Mesodermal cell (in vitro differentiated cells): ENCODE data around the gene TIMP4.
A peak's percentile ranks its signal among the peaks of the same experiment; 100 is the strongest.

Experiments
- H3K27ac ChIP-seq: 2 replicates; pipeline ENCODE4 v1.7.0; 2013; ENCODE audit warnings: mild to moderate bottlenecking, low read depth, low read length, moderate library complexity; ENCODE audit not compliant: severe bottlenecking
- H3K36me3 ChIP-seq: 2 replicates; pipeline ENCODE4 v1.7.1; 2013; ENCODE audit warnings: mild to moderate bottlenecking, low read length, moderate library complexity; ENCODE audit not compliant: control insufficient read depth, insufficient read depth
- H3K4me1 ChIP-seq: one replicate; pipeline ENCODE4 v1.7.1; 2013; ENCODE audit warnings: mild to moderate bottlenecking, low read length; ENCODE audit not compliant: insufficient read depth, control insufficient read depth, poor library complexity, severe bottlenecking
- H3K4me3 ChIP-seq: 2 replicates; pipeline ENCODE4 v1.7.0; 2013; ENCODE audit warnings: low read length, control low read depth, mild to moderate bottlenecking; ENCODE audit not compliant: insufficient read depth, poor library complexity, severe bottlenecking; ENCODE audit errors: extremely low read depth
- H3K9me3 ChIP-seq: 2 replicates; pipeline ENCODE4 v1.7.1; 2013; ENCODE audit warnings: mild to moderate bottlenecking, low read length, moderate library complexity; ENCODE audit not compliant: control insufficient read depth
- WGBS, 2 experiments: methylation state at CpG; one replicate each; pipeline ENCODE4 v1.1.5; 2013; ENCODE audit warnings: missing lambda C conversion rate in 2 of 2; ENCODE audit not compliant: insufficient coverage in 2 of 2; 5-methylcytosine and 5-hydroxymethylcytosine counted together

Gene TIMP4

GRCh38 chr3:12192655-12193484 lies 34.2 kb upstream of the TIMP4 start:
- no peak overlapping the region for H3K27ac ChIP-seq

GRCh38 chr3:12192173-12192572 lies 33.5 kb upstream of the TIMP4 start:
- H3K4me1 ChIP-seq = peaks cover 41% of the 10 kb centered on the region
- 92 to 96% methylated on average over 4 of the region's 8 CpGs for WGBS, 2 experiments

More at GRCh38 chr3:12192655-12193484, 34.2 kb upstream of the TIMP4 start:
- 80% methylated on average over 1 of the region's 3 CpGs; no CpG with 5 or more reads in 1 of the 2 experiments for WGBS, 2 experiments
- H3K4me3 ChIP-seq = no peak overlapping the region
- H3K36me3 ChIP-seq = no peaks in the 10 kb centered on the region
- H3K4me1 ChIP-seq = peaks cover 36% of the 10 kb centered on the region
- H3K9me3 ChIP-seq = peaks cover 3% of the 10 kb centered on the region

DNA sequence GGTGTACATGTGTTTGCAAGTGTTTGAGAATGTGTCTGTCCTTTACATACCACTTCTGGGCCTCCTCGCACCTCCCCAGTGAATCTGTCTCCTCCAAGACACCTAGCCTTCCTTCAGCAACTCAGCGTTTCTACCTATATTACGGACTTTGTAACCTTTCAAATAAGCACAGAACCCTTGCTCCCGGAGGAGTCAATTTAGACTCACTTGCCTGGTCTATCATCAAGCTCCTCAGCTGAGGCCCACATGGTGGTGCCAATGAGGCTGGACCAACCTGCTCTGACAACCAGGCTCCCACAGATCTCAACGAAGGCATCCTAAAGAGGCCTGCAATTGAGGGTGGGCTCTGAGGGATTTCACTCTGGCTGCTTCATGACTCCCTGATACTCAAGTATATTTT lies 32.8 kb upstream of the TIMP4 start:
- peaks cover 3% of the 10 kb centered on the region for H3K9me3 ChIP-seq
- WGBS, 2 experiments = 95% methylated on average over 4 of the region's 5 CpGs

More at GRCh38 chr3:12192173-12192572, 33.5 kb upstream of the TIMP4 start:
- peaks cover 3% of the 10 kb centered on the region for H3K9me3 ChIP-seq
- no peak overlapping the region for H3K4me3 ChIP-seq
- no peak overlapping the region for H3K27ac ChIP-seq
- no peaks in the 10 kb centered on the region for H3K36me3 ChIP-seq

GRCh38 chr3:12190832-12191231 lies 32.1 kb upstream of the TIMP4 start:
- WGBS, 2 experiments = 88 to 93% methylated on average over 4 to 6 of the region's 6 CpGs
- Histone ChIP-seq H3K9me3 (peaks cover 3% of the 10 kb centered on the region), H3K36me3 (no peaks in the 10 kb centered on the region), H3K4me3 (no peak overlapping the region), H3K4me1 (peaks cover 45% of the 10 kb centered on the region), H3K27ac (no peak overlapping the region)

More for the DNA sequence above, 32.8 kb upstream of the TIMP4 start:
- Histone ChIP-seq H3K4me3 (no peak overlapping the region), H3K36me3 (no peaks in the 10 kb centered on the region), H3K4me1 (peaks cover 45% of the 10 kb centered on the region), H3K27ac (no peak overlapping the region)

DNA sequence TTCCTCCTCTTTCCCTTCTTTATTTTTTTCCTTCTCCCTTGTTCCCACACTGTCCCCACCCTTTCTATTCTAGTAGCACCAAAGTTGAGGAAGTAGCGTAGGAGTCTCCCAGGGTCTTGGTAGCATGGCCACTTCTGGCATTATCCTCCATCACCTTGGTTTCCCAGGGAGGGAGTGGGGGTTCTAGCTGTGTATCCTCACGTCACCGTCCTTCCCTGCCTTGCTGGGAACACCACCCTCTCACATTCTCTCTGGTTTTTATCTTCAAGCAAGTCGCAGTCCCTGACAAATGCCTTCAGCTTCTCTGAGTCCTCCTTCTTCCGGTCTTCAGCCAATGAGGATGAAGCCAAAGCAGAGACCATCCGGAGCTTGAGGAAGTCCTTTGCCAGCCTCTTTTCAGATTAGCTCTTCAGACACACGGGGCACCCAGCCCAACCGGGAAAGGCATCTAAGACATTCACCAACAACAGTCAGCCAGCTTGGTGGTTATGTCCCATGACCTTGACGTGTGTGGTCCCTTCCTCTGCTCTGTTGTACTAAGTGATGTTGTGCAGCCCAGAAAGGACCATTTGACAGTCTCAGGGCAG lies 31.6 kb upstream of the TIMP4 start:
- 85 to 93% methylated on average over 6 to 7 of the region's 9 CpGs for WGBS, 2 experiments
- peaks cover 3% of the 10 kb centered on the region for H3K9me3 ChIP-seq
- H3K27ac ChIP-seq = no peak overlapping the region
- no peaks in the 10 kb centered on the region for H3K36me3 ChIP-seq
- no peak overlapping the region for H3K4me3 ChIP-seq
- peaks cover 42% of the 10 kb centered on the region for H3K4me1 ChIP-seq

- Histone ChIP-seq H3K36me3 (no peaks in the 10 kb centered on the region), H3K27ac (no peak overlapping the region), H3K4me3 (no peak overlapping the region), H3K4me1 (peaks cover 28% of the 10 kb centered on the region), H3K9me3 (peaks cover 3% of the 10 kb centered on the region)
- 86 to 96% methylated on average over 5 to 7 of the region's 8 CpGs for WGBS, 2 experiments
Measured at GRCh38 chr3:12188681-12189287, 30.1 kb upstream of the TIMP4 start.

GRCh38 chr3:12188328-12188648 lies 29.6 kb upstream of the TIMP4 start:
- no peak overlapping the region for H3K27ac ChIP-seq
- 88 to 100% methylated on average over 2 to 3 of the region's 4 CpGs for WGBS, 2 experiments
- H3K4me1 ChIP-seq = peaks cover 25% of the 10 kb centered on the region
- H3K36me3 ChIP-seq = no peaks in the 10 kb centered on the region
- peaks cover 3% of the 10 kb centered on the region for H3K9me3 ChIP-seq
- no peak overlapping the region for H3K4me3 ChIP-seq

- Histone ChIP-seq H3K9me3 (peaks cover under 1% of the 10 kb centered on the region), H3K36me3 (no peaks in the 10 kb centered on the region), H3K27ac (peak overlapping the region; percentile 29), H3K4me1 (peaks cover 22% of the 10 kb centered on the region), H3K4me3 (no peak overlapping the region)
- WGBS, 2 experiments = 80 to 90% methylated on average over 1 to 5 of the region's 7 CpGs
Measured at GRCh38 chr3:12187448-12188327, 29.0 kb upstream of the TIMP4 start.

GRCh38 chr3:12186515-12187286 lies 28.0 kb upstream of the TIMP4 start:
- Histone ChIP-seq H3K4me1 (peaks cover 22% of the 10 kb centered on the region), H3K27ac (no peak overlapping the region), H3K4me3 (no peak overlapping the region), H3K9me3 (no peaks in the 10 kb centered on the region), H3K36me3 (no peaks in the 10 kb centered on the region)
- 100% methylated on average over 1 to 4 of the region's 8 CpGs for WGBS, 2 experiments

DNA sequence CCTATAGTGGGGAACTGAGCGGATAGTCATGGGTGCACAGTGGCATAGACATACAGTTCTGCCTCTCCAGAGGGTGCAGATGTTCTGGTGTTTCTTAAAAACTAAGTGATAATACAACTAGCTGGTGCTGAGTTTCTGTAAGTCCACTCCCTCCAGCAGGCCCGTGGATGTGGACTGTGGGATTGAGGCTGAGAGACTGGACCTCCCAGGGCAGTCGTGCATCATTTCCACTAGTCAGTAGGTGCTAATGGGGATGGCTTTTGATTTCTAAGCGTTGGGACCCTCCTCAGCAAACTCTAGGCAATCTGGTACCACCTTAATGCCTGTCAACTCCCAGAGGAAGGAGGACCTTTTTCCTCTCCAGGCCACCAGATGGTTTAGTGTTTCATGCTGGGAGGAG lies 27.3 kb upstream of the TIMP4 start:
- H3K4me3 ChIP-seq = no peak overlapping the region
- no peaks in the 10 kb centered on the region for H3K36me3 ChIP-seq
- H3K9me3 ChIP-seq = no peaks in the 10 kb centered on the region
- no peak overlapping the region for H3K27ac ChIP-seq
- H3K4me1 ChIP-seq = peaks cover 22% of the 10 kb centered on the region
- 72 to 100% methylated on average over 1 to 3 of the region's 4 CpGs for WGBS, 2 experiments
